ENCODE results near the gene ARHGEF11.

GRCh38 chr1:157090196-157090647 is 44.7 kb upstream of the ARHGEF11 start:
- TF ChIP-seq CTCF (conservative IDR thresholded peaks at IDR 0.05 in 1 of 2, IDR thresholded peaks at IDR 0.05 in 1 of 2; ENCODE audit: extremely low read depth in 1 of 2, insufficient read depth in 1 of 2, low read depth in 1 of 2, low read length in 2 of 2) (peak; percentile 88 to 94), EZH2 (IDR thresholded peaks at IDR 0.05; ENCODE audit: borderline replicate concordance, low read length) (no peak)

Data from mammary epithelial cell (primary cell).